ENCODE measurements around the gene DIABLO. TPM values are rescaled to one million over a fixed set of nuclear protein-coding genes. Genes with fewer than 3 reads are reported as not detected.

Gene DIABLO
- total and polyA plus RNA-seq, 12 donors: 18.1 to 68.6 (median 32.8) TPM

- H3K4me3 ChIP-seq: no peak overlapping the region
- H3K9me3 ChIP-seq: no peaks in the 10 kb centered on the region
- peaks cover 0 to 12% (median 4%) of the 10 kb centered on the region in 9 donors for H3K4me1 ChIP-seq
- WGBS, 2 donors: 91 to 96% methylated on average over 18 of the region's 18 CpGs
- no peak overlapping the region for H3K27ac ChIP-seq
- intact Hi-C loops (cut with DNase I): loop anchor here in 1 of 10 donors (10.0 kb wide), 1 partner anchor 153 kb away; no protein-coding TSS in a partner anchor
- ATAC-seq: no peak
- no peak for TF ChIP-seq CTCF (IDR thresholded peaks at IDR 0.05)
- H3K27me3 ChIP-seq: peaks cover 7 to 29% (median 21%) of the 10 kb centered on the region in 7 donors
- no peak for DNase-seq
- peaks cover 0 to 68% (median 44%) of the 10 kb centered on the region in 9 donors for H3K36me3 ChIP-seq
Observed at GRCh38 chr12:122208073-122208820, 17.6 kb downstream of the DIABLO start.

- no peaks in the 10 kb centered on the region for H3K9me3 ChIP-seq
- DNase-seq: no peak
- peaks cover 7 to 37% (median 29%) of the 10 kb centered on the region in 7 donors for H3K27me3 ChIP-seq
- no peak for ATAC-seq
- peaks cover 0 to 17% (median 10%) of the 10 kb centered on the region in 9 donors for H3K4me1 ChIP-seq
- intact Hi-C loops (cut with DNase I): loop anchor here in 1 of 10 donors (10.0 kb wide), 1 partner anchor 153 kb away; no protein-coding TSS in a partner anchor
- WGBS, 2 donors: 77% methylated on average over 8 of the region's 8 CpGs
- peaks cover 0 to 59% (median 37%) of the 10 kb centered on the region in 9 donors for H3K36me3 ChIP-seq
- no peak overlapping the region for H3K4me3 ChIP-seq
- no peak overlapping the region for H3K27ac ChIP-seq
- no peak for TF ChIP-seq CTCF (IDR thresholded peaks at IDR 0.05)
Observed at GRCh38 chr12:122207391-122207790, 18.5 kb downstream of the DIABLO start.

GRCh38 chr12:122206976-122207375, 18.9 kb downstream of the DIABLO start:
- Histone ChIP-seq H3K4me1 (peaks cover 0 to 17% (median 10%) of the 10 kb centered on the region in 9 donors), H3K36me3 (peaks cover 0 to 55% (median 32%) of the 10 kb centered on the region in 9 donors), H3K9me3 (no peaks in the 10 kb centered on the region), H3K27me3 (peaks cover 7 to 41% (median 31%) of the 10 kb centered on the region in 7 donors), H3K4me3 (no peak overlapping the region), H3K27ac (no peak overlapping the region)
- DNase-seq (no peak), ATAC-seq (peak in 2 of 8 donors; percentile 14 to 19)
- 84 to 94% methylated on average over 8 of the region's 8 CpGs for WGBS, 2 donors
- intact Hi-C loops (cut with DNase I): loop anchor here in 1 of 10 donors (10.0 kb wide), 1 partner anchor 152 kb away; no protein-coding TSS in a partner anchor
- TF ChIP-seq CTCF (IDR thresholded peaks at IDR 0.05): no peak

GRCh38 chr12:122206111-122206881, 19.6 kb downstream of the DIABLO start:
- DNase-seq (no peak), ATAC-seq (peak in 6 of 8 donors; percentile 6 to 31 (median 22))
- Histone ChIP-seq H3K9me3 (no peaks in the 10 kb centered on the region), H3K4me1 (peaks cover 0 to 17% (median 10%) of the 10 kb centered on the region in 9 donors), H3K4me3 (no peak overlapping the region), H3K27ac (no peak overlapping the region), H3K27me3 (peaks cover 7 to 48% (median 38%) of the 10 kb centered on the region in 7 donors), H3K36me3 (peaks cover 0 to 48% (median 26%) of the 10 kb centered on the region in 9 donors)
- 68 to 71% methylated on average over 27 of the region's 27 CpGs for WGBS, 2 donors
- no peak for TF ChIP-seq CTCF (IDR thresholded peaks at IDR 0.05)
- intact Hi-C loops (cut with DNase I): loop anchor here in 1 of 10 donors (10.0 kb wide), 1 partner anchor 151 kb away; no protein-coding TSS in a partner anchor

Data from heart right ventricle (tissue), 16 donors.